GM18498 (cell line): Measurements from ENCODE around the gene BRF1.

Experiments
- ATAC-seq: cut with Tn5 transposase; IDR thresholded peaks from one replicate; pipeline ENCODE4 v1.9.1; 2021; ENCODE audit warnings: mild to moderate bottlenecking, moderate library complexity; ENCODE audit not compliant: unreplicated experiment

Gene BRF1

GRCh38 chr14:105241641-105242040 lies 59.2 kb downstream of the BRF1 start:
- no peak for ATAC-seq

- ATAC-seq = no peak
Measured at GRCh38 chr14:105240811-105241576, 59.8 kb downstream of the BRF1 start.

- ATAC-seq = no peak
Measured at GRCh38 chr14:105229099-105229655, 71.6 kb downstream of the BRF1 start.

GRCh38 chr14:105228562-105228961 lies 72.2 kb downstream of the BRF1 start:
- no peak for ATAC-seq

- ATAC-seq = no peak
Measured at GRCh38 chr14:105227346-105227745, 73.5 kb downstream of the BRF1 start.

- no peak for ATAC-seq
Measured at GRCh38 chr14:105226198-105226597, 74.6 kb downstream of the BRF1 start.

- no peak for ATAC-seq
Measured at GRCh38 chr14:105224845-105225570, 75.8 kb downstream of the BRF1 start.

GRCh38 chr14:105223770-105224544 lies 76.8 kb downstream of the BRF1 start:
- ATAC-seq = no peak

- no peak for ATAC-seq
Measured at GRCh38 chr14:105223260-105223659, 77.5 kb downstream of the BRF1 start.

GRCh38 chr14:105221598-105222178 lies 79.1 kb downstream of the BRF1 start:
- ATAC-seq = no peak

- no peak for ATAC-seq
Measured at GRCh38 chr14:105220699-105221597, 79.9 kb downstream of the BRF1 start.

- no peak for ATAC-seq
Measured at GRCh38 chr14:105219753-105220152, 81.0 kb downstream of the BRF1 start.

GRCh38 chr14:105219043-105219612 lies 81.7 kb downstream of the BRF1 start:
- no peak for ATAC-seq

- ATAC-seq = no peak
Measured at GRCh38 chr14:105218611-105219010, 82.2 kb downstream of the BRF1 start.

- no peak for ATAC-seq
Measured at GRCh38 chr14:105217774-105218173, 83.0 kb downstream of the BRF1 start.

- no peak for ATAC-seq
Measured at GRCh38 chr14:105216490-105217247, 84.1 kb downstream of the BRF1 start.

- ATAC-seq = no peak
Measured at GRCh38 chr14:105215602-105216001, 85.2 kb downstream of the BRF1 start.

GRCh38 chr14:105214324-105214915 lies 86.4 kb downstream of the BRF1 start:
- ATAC-seq = no peak
